A172 (cell line): ENCODE measurements around the gene DISC1. TPM values are rescaled to one million over a fixed set of nuclear protein-coding genes. Genes with fewer than 3 reads are reported as not detected.
"Not testable (repeated sequence)": the region's sequence is repeated elsewhere in the genome, so short reads cannot be mapped to it uniquely, and the experiment has no call there.

Source experiments
- DNase-seq: peaks from one replicate; pipeline ENCODE4 v3.0.0-alpha.2; 2015; ENCODE audit warnings: low spot score
- total RNA-seq: library from RNA; depleted of rRNA; stranded (reverse); fragments of >200 nt; shearing (Covaris generic); gene quantifications from 2 replicates; pipeline ENCODE4 v1.2.3, GENCODE V29; 2014

DISC1 gene
- total RNA-seq, 1 experiment from 2014 or later = 5.0 TPM

DNA sequence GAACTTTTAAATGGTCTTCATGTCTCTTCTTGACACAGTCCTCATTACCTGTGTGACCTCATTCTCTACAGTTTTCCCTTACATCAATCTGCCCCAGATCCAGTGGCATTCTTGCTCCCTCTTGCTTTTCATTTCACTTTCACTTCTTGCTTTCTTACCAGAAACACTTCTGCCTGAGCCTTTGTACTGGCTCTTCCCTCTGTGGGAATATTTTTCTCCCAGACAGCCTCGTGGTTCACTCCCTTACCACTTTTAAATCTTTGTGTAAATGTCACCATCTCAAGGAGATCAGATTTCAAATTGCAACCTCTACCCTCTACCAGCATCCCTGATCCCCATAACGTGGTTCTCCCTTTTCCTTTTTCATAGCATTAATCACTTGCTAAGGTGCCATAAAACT lies 73.2 kb downstream of the DISC1 start:
- no peak for DNase-seq

GRCh38 chr1:231701306-231701705 lies 74.7 kb downstream of the DISC1 start:
- DNase-seq = no peak

- DNase-seq = no peak
Observed at GRCh38 chr1:231702331-231702730, 75.7 kb downstream of the DISC1 start.

DNA sequence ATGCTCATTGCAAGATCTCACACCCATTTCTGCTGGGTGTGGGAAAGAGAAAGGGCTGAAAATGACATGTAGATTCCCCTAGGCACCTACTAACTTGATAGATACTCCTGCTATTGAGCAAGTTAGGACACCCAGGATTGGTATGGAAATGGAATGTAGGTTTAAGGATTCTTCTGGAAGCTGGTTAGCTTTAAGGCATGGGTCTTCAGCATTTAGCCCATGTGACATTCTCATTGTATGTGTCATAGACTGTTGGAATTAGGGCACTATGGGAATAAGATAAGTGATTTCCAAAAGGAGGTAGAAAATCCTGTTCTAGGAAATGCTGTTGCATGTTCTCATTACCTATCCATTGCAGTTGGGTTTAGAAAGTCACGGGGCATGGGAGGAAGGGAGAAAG lies 76.2 kb downstream of the DISC1 start:
- DNase-seq = peak; percentile 55

DNA sequence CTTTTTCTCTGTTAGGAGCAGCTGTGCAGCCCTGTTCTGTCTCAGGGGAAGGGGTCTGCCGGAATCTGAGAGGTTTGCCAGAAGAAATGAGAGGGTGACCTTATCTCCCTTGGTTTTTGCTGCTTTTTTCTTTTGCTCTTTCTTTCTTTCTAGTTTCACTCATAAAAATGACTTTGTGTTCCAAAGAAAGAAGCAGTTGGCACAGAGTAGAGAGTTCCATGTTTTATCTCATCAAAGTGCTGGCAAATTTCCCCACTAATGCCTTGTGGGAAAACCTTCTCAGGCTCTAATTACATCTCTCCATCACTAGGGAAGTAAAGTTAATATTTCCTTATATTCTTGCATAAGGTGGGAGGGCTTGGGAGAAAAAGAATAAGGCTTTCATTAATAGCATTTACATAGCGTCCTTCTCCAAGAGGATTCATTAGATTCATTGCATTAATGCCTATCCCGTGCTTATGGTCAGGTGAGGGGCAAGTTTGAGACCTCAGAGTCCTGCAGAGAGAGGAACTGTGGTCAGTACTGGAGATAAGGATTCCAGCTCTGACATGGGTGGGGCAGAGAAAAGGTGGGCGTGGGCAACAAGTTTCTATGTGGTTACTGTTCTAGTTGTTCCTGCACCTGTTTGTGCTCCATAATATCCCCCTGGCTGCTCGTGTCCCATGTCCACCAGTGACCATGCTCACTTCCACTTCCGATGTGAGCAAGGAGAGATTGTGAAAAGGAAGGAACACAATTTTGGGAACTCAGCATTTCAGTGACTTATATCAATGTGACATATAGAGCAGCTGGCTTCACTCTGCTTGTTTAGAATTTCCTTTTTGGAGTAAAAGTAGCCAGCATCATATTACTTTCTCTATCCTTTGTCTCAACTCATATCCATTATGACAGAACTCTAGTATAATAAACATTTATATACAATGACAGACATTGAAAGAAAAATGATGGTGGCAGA lies 79.5 kb downstream of the DISC1 start:
- DNase-seq = no peak

DNA sequence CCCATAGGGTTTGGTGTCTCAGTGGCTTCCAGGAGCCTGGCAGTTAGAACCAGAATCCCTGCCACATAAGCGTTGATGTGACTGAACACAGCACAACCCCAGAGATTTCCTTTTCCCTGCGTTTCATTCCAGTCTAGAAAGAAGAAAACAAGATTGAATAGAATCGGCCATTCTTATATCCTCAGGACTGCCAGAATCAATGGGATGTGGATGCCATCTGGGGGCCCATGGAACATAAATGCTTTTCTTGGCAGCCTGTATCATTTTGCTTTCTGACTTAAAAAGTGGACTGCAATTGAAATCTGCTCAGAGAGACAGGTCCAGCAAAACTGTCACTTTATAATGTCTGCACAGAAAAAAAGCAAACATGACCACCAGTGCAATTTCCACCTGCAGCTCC lies 80.3 kb downstream of the DISC1 start:
- no peak for DNase-seq

GRCh38 chr1:231707407-231707806 lies 80.8 kb downstream of the DISC1 start:
- DNase-seq = no peak

GRCh38 chr1:231708394-231708793 lies 81.8 kb downstream of the DISC1 start:
- no peak for DNase-seq

- no peak for DNase-seq
Observed at GRCh38 chr1:231714440-231714839, 87.8 kb downstream of the DISC1 start.

- DNase-seq = no peak
Observed at GRCh38 chr1:231715816-231716722, 89.5 kb downstream of the DISC1 start.

DNA sequence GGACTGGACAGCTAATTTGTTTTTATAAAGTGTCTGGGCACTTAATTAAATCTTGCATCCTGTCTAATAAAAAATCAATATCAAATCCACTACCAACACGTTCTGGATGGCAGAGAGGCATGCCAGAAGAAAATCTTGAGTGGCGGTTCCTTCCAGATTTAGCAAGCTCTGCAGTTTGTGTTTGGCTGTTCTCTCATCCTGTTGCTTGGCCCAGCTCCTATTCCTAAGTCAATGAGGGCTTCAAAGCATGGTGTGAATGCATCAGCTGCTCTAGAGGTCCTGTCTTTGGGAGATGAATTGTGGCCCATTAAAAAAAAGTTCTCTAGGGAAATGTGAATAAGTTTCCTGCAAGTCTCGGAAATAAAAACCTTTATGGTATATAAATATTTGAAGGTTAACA lies 90.3 kb downstream of the DISC1 start:
- DNase-seq = no peak

GRCh38 chr1:231719485-231720183 lies 93.0 kb downstream of the DISC1 start:
- peak; percentile 12 for DNase-seq

GRCh38 chr1:231720652-231721325 lies 94.2 kb downstream of the DISC1 start:
- no peak for DNase-seq

- no peak for DNase-seq
Observed at GRCh38 chr1:231721436-231721835, 94.8 kb downstream of the DISC1 start.

GRCh38 chr1:231722356-231722755 lies 95.8 kb downstream of the DISC1 start:
- DNase-seq = no peak

DNA sequence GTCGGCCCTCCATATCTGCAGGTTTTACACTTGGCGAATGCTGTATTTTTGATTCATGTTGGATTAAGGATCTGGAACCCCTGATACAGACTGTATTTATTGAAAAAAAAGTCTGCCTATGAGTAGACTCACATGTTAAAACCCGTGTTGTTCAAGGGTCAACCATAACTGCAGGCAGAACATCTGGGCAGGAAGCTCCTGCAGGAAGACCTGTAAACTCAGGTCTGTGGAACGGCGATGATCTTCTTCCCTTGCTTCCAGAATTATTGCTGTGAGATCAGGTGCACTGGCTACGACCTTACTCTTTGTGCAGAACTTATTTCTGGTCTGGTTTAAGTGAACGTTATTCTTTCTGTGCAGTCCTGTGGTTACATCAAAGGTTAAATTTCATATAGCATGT lies 96.6 kb downstream of the DISC1 start:
- DNase-seq = no peak

DNA sequence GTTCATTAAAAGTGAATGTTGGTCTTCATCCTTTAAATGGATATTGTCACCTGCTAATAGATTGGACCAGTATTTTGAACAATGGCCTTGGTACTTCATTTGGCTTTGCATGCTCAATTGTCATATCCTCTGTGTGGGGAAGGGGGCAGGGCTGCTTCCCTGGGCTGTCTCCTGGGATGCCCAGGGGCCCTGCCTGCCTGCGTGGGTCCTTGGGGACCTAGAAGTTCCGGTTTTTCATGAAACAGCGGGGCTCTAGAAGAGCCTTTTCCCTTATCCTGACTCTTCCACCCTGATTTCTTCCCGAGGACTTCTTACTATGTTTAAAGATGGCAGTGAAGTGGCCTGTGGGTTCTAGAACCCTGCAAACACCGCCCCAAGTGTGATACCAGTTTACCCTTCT lies 97.5 kb downstream of the DISC1 start:
- no peak for DNase-seq

DNA sequence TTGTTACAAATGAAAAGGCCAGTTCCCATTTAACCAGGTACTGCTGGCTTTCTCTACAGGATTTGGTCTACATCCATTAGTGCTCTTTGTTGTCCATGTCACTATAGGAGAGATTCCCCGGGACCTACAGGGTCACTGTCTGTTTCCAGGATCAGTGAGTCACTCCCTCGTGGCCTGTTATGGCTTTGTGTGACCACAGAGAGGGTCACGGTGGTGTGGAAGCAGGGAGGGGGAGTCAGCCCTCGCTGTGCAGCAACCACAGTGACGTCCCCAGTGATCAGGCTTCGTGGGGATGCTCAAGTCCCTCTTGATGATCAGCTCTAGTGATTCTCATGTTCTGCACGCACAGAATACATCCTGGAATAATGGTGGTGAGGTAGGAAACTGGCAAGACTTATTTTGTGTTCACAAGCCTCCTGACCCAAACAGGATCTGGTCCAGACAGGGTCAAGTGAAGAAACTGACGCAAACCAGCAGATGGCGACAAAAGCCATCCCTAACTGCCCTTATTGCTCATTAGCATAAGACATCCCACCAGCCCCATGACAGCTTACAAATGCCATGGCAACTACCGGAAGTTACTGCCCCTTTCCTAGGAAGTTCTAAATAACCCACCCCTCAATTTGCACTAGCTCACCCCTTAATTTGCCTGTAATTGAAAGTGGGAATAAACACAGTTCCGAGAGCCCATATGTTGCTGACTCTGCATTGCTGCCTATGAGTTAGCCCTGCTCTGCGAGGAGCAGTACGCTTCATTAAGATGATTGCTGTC lies 98.5 kb downstream of the DISC1 start:
- peak; percentile 85 for DNase-seq

GRCh38 chr1:231727171-231727570 lies 100.6 kb downstream of the DISC1 start:
- no peak for DNase-seq

- DNase-seq = not testable (repeated sequence)
Observed at GRCh38 chr1:231728987-231729386, 102.4 kb downstream of the DISC1 start.

DNA sequence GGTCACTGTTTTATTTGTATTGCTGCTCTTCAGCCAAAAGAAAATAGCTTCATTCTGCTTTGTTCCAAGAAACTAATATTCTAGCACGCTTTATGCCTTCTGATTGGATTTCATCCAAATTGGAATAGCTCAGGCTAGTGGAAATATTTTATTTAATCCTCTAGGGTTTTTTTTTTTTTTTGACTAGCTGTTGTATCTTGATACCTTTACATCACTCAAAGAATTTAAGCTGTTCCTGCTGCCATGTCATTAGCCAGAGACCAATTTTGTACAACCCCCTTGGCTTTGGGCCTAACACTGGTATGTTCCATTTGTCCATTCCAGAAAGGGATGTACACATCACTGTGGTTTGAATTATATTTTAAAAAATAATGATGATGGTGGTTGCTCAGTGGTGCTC lies 103.0 kb downstream of the DISC1 start:
- no peak for DNase-seq
